Inflammatory macrophage treated with lipopolysaccharide for 4 hours (primary cell): Measurements from ENCODE around the gene ACAP1.

Source experiments
- DNase-seq: peaks from one replicate; pipeline ENCODE4 v3.0.0-alpha.2; 2020

Gene ACAP1

GRCh38 chr17:7336240-7337175 lies at the start of gene ACAP1:
Gene ACAP1 (plus strand): TSS chr17:7336529. CDS start chr17:7336735, 206 bp downstream.
- DNase-seq: peak; percentile 22

GRCh38 chr17:7289256-7290032 lies 46.9 kb upstream of the ACAP1 start:
- no peak for DNase-seq

- no peak for DNase-seq
Measured at GRCh38 chr17:7290166-7290565, 46.2 kb upstream of the ACAP1 start.

- DNase-seq: no peak
Measured at GRCh38 chr17:7290685-7291084, 45.6 kb upstream of the ACAP1 start.

- no peak for DNase-seq
Measured at GRCh38 chr17:7292194-7292593, 44.1 kb upstream of the ACAP1 start.

GRCh38 chr17:7292729-7293128 lies 43.6 kb upstream of the ACAP1 start:
- DNase-seq: no peak

GRCh38 chr17:7293159-7293558 lies 43.2 kb upstream of the ACAP1 start:
- DNase-seq: no peak

GRCh38 chr17:7293816-7294613 lies 42.3 kb upstream of the ACAP1 start:
- DNase-seq: no peak

- peak; percentile 15 for DNase-seq
Measured at GRCh38 chr17:7294614-7295153, 41.6 kb upstream of the ACAP1 start, which contains the start of gene YBX2. Gene YBX2 (minus strand): TSS chr17:7294639. CDS start chr17:7294500, 139 bp downstream.

- DNase-seq: no peak
Measured at GRCh38 chr17:7295230-7296180, 40.8 kb upstream of the ACAP1 start.

GRCh38 chr17:7296189-7296861 lies 40.0 kb upstream of the ACAP1 start:
- peak; percentile 83 for DNase-seq

GRCh38 chr17:7304179-7304578 lies 32.1 kb upstream of the ACAP1 start:
- DNase-seq: no peak

GRCh38 chr17:7306911-7307685 lies 29.2 kb upstream of the ACAP1 start, which contains the start of gene EIF5A:
Gene EIF5A (plus strand): TSS chr17:7307628. CDS start chr17:7309636, 2,008 bp downstream.
- peak; percentile 100 for DNase-seq

- DNase-seq: peak; percentile 62
Measured at GRCh38 chr17:7307686-7308624, 28.4 kb upstream of the ACAP1 start.

- peak; percentile 92 for DNase-seq
Measured at GRCh38 chr17:7308625-7309433, 27.5 kb upstream of the ACAP1 start.

- no peak for DNase-seq
Measured at GRCh38 chr17:7309628-7310027, 26.7 kb upstream of the ACAP1 start.

- DNase-seq: no peak
Measured at GRCh38 chr17:7311110-7311705, 25.1 kb upstream of the ACAP1 start.
